ENCODE data around the gene RAMACL. TPM values are rescaled to one million over a fixed set of nuclear protein-coding genes. Genes with fewer than 3 reads are reported as not detected.
A peak's percentile ranks its signal among the peaks of the same experiment; 100 is the strongest.

The RAMACL gene
- total RNA-seq, 1 donor from 2014 or later: 9.5 TPM

GRCh38 chr6:166613027-166613426 lies 26.5 kb upstream of the RAMACL start:
- no peak for DNase-seq
- Mint-ChIP-seq H3K27me3 (ENCODE audit: unreplicated experiment) (peaks cover 4% of the 10 kb centered on the region), H3K9me3 (ENCODE audit: unreplicated experiment) (peaks cover 4% of the 10 kb centered on the region), H3K27ac (ENCODE audit: unreplicated experiment) (no peak overlapping the region), H3K4me1 (ENCODE audit: low read depth, unreplicated experiment) (peaks cover 51% of the 10 kb centered on the region), H3K36me3 (ENCODE audit: unreplicated experiment) (peaks cover 4% of the 10 kb centered on the region), H3K4me3 (ENCODE audit: unreplicated experiment) (peak overlapping the region; percentile 53)
- no peak for TF ChIP-seq CTCF (IDR thresholded peaks at IDR 0.05; ENCODE audit: partially characterized antibody, unreplicated experiment)

GRCh38 chr6:166612471-166612881 lies 26.0 kb upstream of the RAMACL start:
- DNase-seq: no peak
- H3K9me3 Mint-ChIP-seq (ENCODE audit: unreplicated experiment): peaks cover 3% of the 10 kb centered on the region
- H3K27me3 Mint-ChIP-seq (ENCODE audit: unreplicated experiment): peaks cover 4% of the 10 kb centered on the region
- H3K4me3 Mint-ChIP-seq (ENCODE audit: unreplicated experiment): peak overlapping the region; percentile 53
- TF ChIP-seq CTCF (IDR thresholded peaks at IDR 0.05; ENCODE audit: partially characterized antibody, unreplicated experiment): no peak
- H3K36me3 Mint-ChIP-seq (ENCODE audit: unreplicated experiment): peaks cover 4% of the 10 kb centered on the region
- H3K4me1 Mint-ChIP-seq (ENCODE audit: low read depth, unreplicated experiment): peaks cover 51% of the 10 kb centered on the region
- no peak overlapping the region for H3K27ac Mint-ChIP-seq (ENCODE audit: unreplicated experiment)

GRCh38 chr6:166611631-166612030 lies 25.2 kb upstream of the RAMACL start:
- TF ChIP-seq CTCF (IDR thresholded peaks at IDR 0.05; ENCODE audit: partially characterized antibody, unreplicated experiment): no peak
- Mint-ChIP-seq H3K36me3 (ENCODE audit: unreplicated experiment) (peaks cover 4% of the 10 kb centered on the region), H3K4me3 (ENCODE audit: unreplicated experiment) (no peak overlapping the region), H3K9me3 (ENCODE audit: unreplicated experiment) (peaks cover 3% of the 10 kb centered on the region), H3K27ac (ENCODE audit: unreplicated experiment) (peak overlapping the region; percentile 24), H3K4me1 (ENCODE audit: low read depth, unreplicated experiment) (peaks cover 51% of the 10 kb centered on the region), H3K27me3 (ENCODE audit: unreplicated experiment) (peaks cover 4% of the 10 kb centered on the region)
- no peak for DNase-seq

GRCh38 chr6:166610069-166610468 lies 23.6 kb upstream of the RAMACL start:
- no peak for TF ChIP-seq CTCF (IDR thresholded peaks at IDR 0.05; ENCODE audit: partially characterized antibody, unreplicated experiment)
- Mint-ChIP-seq H3K27ac (ENCODE audit: unreplicated experiment) (no peak overlapping the region), H3K4me3 (ENCODE audit: unreplicated experiment) (no peak overlapping the region), H3K36me3 (ENCODE audit: unreplicated experiment) (peaks cover 2% of the 10 kb centered on the region), H3K27me3 (ENCODE audit: unreplicated experiment) (peaks cover under 1% of the 10 kb centered on the region), H3K4me1 (ENCODE audit: low read depth, unreplicated experiment) (peaks cover 45% of the 10 kb centered on the region), H3K9me3 (ENCODE audit: unreplicated experiment) (peaks cover 1% of the 10 kb centered on the region)
- no peak for DNase-seq

- no peak overlapping the region for H3K27ac Mint-ChIP-seq (ENCODE audit: unreplicated experiment)
- DNase-seq: no peak
- H3K9me3 Mint-ChIP-seq (ENCODE audit: unreplicated experiment): no peaks in the 10 kb centered on the region
- no peaks in the 10 kb centered on the region for H3K27me3 Mint-ChIP-seq (ENCODE audit: unreplicated experiment)
- TF ChIP-seq CTCF (IDR thresholded peaks at IDR 0.05; ENCODE audit: partially characterized antibody, unreplicated experiment): no peak
- no peaks in the 10 kb centered on the region for H3K36me3 Mint-ChIP-seq (ENCODE audit: unreplicated experiment)
- H3K4me3 Mint-ChIP-seq (ENCODE audit: unreplicated experiment): no peak overlapping the region
- H3K4me1 Mint-ChIP-seq (ENCODE audit: low read depth, unreplicated experiment): peaks cover 33% of the 10 kb centered on the region
These were observed 22.3 kb upstream of the RAMACL start for GRCh38 chr6:166608774-166609173.
